Astrocyte (in vitro differentiated cells and primary cell): Measurements from ENCODE around the gene RAP1A. TPM values are rescaled to one million over a fixed set of nuclear protein-coding genes. Genes with fewer than 3 reads are reported as not detected.

Experiments
- DNase-seq: peaks from one replicate; pipeline ENCODE4 v3.0.0-alpha.2; 2010; ENCODE audit warnings: low read depth
- FAIRE-seq: peaks from 2 replicates; lab custom pipeline; 2011; peaks lifted over from hg19 to GRCh38; lab: Jason Lieb, UNC
- H2AFZ ChIP-seq: 2 replicates; pipeline ENCODE4 v1.6.0; 2012; ENCODE audit warnings: low read depth, low read length, inconsistent platforms
- H3K27ac ChIP-seq: 2 replicates; pipeline ENCODE4 v1.5.1; 2011; ENCODE audit warnings: low read depth, low read length, inconsistent platforms
- H3K27me3 ChIP-seq: 2 replicates; pipeline ENCODE4 v1.6.0; 2011; ENCODE audit warnings: low read length, inconsistent platforms; ENCODE audit not compliant: insufficient read depth
- H3K36me3 ChIP-seq: 2 replicates; pipeline ENCODE4 v1.5.1; 2011; ENCODE audit warnings: low read length, inconsistent platforms; ENCODE audit not compliant: insufficient read depth
- H3K4me1 ChIP-seq: 2 replicates; pipeline ENCODE4 v1.5.1; 2011; ENCODE audit warnings: low read length, inconsistent platforms; ENCODE audit not compliant: insufficient read depth
- H3K4me2 ChIP-seq: 2 replicates; pipeline ENCODE4 v1.6.0; 2012; ENCODE audit warnings: low read length, inconsistent platforms
- H3K4me3 ChIP-seq: 2 replicates; pipeline ENCODE4 v1.5.1; 2011; ENCODE audit warnings: low read depth, mild to moderate bottlenecking, low read length, inconsistent platforms; ENCODE audit not compliant: insufficient read depth
- H3K79me2 ChIP-seq: 2 replicates; pipeline ENCODE4 v1.6.0; 2012; ENCODE audit warnings: mild to moderate bottlenecking, low read length, inconsistent platforms; ENCODE audit not compliant: insufficient read depth
- H3K9ac ChIP-seq: 2 replicates; pipeline ENCODE4 v1.6.0; 2012; ENCODE audit warnings: mild to moderate bottlenecking, low read length, inconsistent platforms
- H3K9me3 ChIP-seq: 2 replicates; pipeline ENCODE4 v1.5.1; 2012; ENCODE audit warnings: low read depth, mild to moderate bottlenecking, low read length, inconsistent platforms; ENCODE audit not compliant: insufficient read depth
- H4K20me1 ChIP-seq: 2 replicates; pipeline ENCODE4 v1.6.0; 2012; ENCODE audit warnings: low read length, inconsistent platforms; ENCODE audit not compliant: insufficient read depth
- H3K27ac Mint-ChIP-seq: one replicate; pipeline ENCODE4 v1.8.0; 2021; ENCODE audit warnings: mild to moderate bottlenecking, mixed read lengths; ENCODE audit not compliant: unreplicated experiment
- H3K27me3 Mint-ChIP-seq: one replicate; pipeline ENCODE4 v1.8.0; 2021; ENCODE audit warnings: low read depth, mixed read lengths; ENCODE audit not compliant: unreplicated experiment
- H3K36me3 Mint-ChIP-seq: one replicate; pipeline ENCODE4 v1.8.0; 2021; ENCODE audit warnings: low read depth, mixed read lengths; ENCODE audit not compliant: unreplicated experiment
- H3K4me1 Mint-ChIP-seq: one replicate; pipeline ENCODE4 v1.8.0; 2021; ENCODE audit warnings: low read depth, mixed read lengths; ENCODE audit not compliant: unreplicated experiment
- H3K4me3 Mint-ChIP-seq: one replicate; pipeline ENCODE4 v1.8.0; 2021; ENCODE audit warnings: mild to moderate bottlenecking, moderate library complexity, mixed read lengths; ENCODE audit not compliant: unreplicated experiment
- H3K9me3 Mint-ChIP-seq: one replicate; pipeline ENCODE4 v1.8.0; 2021; ENCODE audit warnings: mild to moderate bottlenecking, mixed read lengths; ENCODE audit not compliant: unreplicated experiment
- EZH2 ChIP-seq: IDR thresholded peaks from 2 replicates; pipeline ENCODE4 v1.6.1; 2012; ENCODE audit warnings: mild to moderate bottlenecking, low read length, inconsistent platforms; ENCODE audit not compliant: insufficient read depth
- total RNA-seq: library from RNA; stranded (reverse); gene quantifications from 2 replicates; pipeline ENCODE4 v1.2.1, GENCODE V29; 2021
- TF ChIP-seq, protein P1 (sequence below): IDR thresholded peaks from 2 replicates; pipeline ENCODE4 v1.5.1; 2011; ENCODE audit warnings: low read depth, mild to moderate bottlenecking, inconsistent platforms, low read length, moderate library complexity; ENCODE audit not compliant: insufficient read depth

Gene RAP1A
- total RNA-seq, 1 donor from 2014 or later: 66.6 TPM

DNA sequence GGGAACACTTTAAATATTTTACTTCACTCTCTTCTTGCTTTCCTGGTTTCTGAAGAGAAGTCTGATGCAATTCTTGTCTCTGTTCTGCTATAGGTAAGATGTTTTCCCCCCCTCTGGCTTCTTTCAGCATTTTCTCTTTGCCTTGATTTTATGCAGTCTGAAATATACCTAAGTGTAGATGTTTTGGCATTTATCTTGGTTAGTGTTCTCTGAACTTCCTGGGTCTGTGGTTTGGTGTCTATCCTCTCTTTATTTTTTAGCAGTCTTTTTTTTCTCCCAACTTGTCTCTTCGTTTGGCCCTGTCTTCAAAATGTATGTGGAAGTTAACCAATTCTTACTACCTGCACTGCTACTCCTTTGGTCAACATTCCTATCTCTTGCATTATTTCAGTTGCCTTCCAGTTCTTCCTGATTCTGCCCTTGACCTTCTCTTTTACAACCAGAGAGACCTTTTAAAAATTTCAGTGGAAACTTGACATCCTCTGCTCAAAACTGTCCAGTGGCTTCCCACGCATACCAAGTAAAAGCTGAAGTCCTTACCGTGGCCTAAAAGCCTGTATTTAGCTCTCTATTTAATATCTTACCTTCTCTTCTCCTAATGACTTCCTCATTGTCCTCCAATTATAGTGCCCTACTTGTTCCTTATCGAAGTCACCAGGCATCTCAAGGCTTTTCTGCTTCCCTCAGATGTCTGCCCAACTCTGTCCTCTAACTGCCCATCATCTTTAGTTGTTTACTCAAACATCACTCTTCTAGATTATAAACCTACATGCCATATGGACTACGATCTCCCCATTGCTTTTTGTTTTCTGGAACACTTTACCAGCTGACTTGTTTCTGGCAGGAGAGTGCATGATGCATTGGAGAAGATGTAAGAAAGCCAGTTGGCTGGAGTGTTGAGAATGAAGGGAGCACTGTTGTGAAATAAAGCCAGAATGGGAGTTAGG lies 40.9 kb downstream of the RAP1A start:
- H3K27me3 ChIP-seq: no peaks in the 10 kb centered on the region
- H4K20me1 ChIP-seq: peaks cover 58% of the 10 kb centered on the region
- TF ChIP-seq, protein P1, sequence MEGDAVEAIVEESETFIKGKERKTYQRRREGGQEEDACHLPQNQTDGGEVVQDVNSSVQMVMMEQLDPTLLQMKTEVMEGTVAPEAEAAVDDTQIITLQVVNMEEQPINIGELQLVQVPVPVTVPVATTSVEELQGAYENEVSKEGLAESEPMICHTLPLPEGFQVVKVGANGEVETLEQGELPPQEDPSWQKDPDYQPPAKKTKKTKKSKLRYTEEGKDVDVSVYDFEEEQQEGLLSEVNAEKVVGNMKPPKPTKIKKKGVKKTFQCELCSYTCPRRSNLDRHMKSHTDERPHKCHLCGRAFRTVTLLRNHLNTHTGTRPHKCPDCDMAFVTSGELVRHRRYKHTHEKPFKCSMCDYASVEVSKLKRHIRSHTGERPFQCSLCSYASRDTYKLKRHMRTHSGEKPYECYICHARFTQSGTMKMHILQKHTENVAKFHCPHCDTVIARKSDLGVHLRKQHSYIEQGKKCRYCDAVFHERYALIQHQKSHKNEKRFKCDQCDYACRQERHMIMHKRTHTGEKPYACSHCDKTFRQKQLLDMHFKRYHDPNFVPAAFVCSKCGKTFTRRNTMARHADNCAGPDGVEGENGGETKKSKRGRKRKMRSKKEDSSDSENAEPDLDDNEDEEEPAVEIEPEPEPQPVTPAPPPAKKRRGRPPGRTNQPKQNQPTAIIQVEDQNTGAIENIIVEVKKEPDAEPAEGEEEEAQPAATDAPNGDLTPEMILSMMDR: no peak
- TF ChIP-seq EZH2: no peak
- Mint-ChIP-seq H3K36me3 (no peaks in the 10 kb centered on the region), H3K4me3 (no peak overlapping the region), H3K9me3 (no peaks in the 10 kb centered on the region), H3K27ac (no peak overlapping the region), H3K4me1 (peaks cover 16% of the 10 kb centered on the region), H3K27me3 (no peaks in the 10 kb centered on the region)
- no peaks in the 10 kb centered on the region for H3K4me1 ChIP-seq
- H3K9me3 ChIP-seq: no peaks in the 10 kb centered on the region
- H3K79me2 ChIP-seq: peaks cover 58% of the 10 kb centered on the region
- H3K36me3 ChIP-seq: no peaks in the 10 kb centered on the region
- H3K9ac ChIP-seq: no peak overlapping the region
- H3K4me2 ChIP-seq: no peak overlapping the region
- FAIRE-seq (no peak), DNase-seq (no peak)
- no peak overlapping the region for H2AFZ ChIP-seq
- H3K27ac ChIP-seq: no peak overlapping the region
- H3K4me3 ChIP-seq: no peak overlapping the region

DNA sequence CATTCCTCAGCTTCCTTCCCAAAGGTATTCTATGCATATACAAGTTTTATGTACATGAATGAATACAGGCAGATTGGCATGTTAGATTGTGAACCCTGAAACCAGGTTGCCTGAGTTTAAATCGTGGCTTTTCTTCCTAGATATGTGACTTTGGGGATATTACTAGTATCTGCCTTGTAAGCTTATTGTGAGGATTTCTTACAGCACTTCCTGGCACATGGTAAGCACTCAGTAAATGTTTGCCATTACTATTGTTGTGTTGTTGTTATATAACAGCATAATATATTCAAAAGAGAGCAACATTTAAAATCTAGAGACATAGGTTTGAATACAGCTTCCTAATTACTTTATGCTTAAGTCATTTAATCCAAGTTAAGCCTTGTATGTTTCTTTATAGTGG lies 45.1 kb downstream of the RAP1A start:
- no peak for DNase-seq
- Histone ChIP-seq H3K4me2 (no peak overlapping the region), H3K9ac (no peak overlapping the region), H3K4me3 (no peak overlapping the region), H3K79me2 (peaks cover 57% of the 10 kb centered on the region), H3K9me3 (no peaks in the 10 kb centered on the region), H4K20me1 (peaks cover 65% of the 10 kb centered on the region), H3K27me3 (no peaks in the 10 kb centered on the region), H3K36me3 (no peaks in the 10 kb centered on the region), H3K27ac (no peak overlapping the region), H3K4me1 (no peaks in the 10 kb centered on the region), H2AFZ (no peak overlapping the region)
- H3K27ac Mint-ChIP-seq: no peak overlapping the region
- no peaks in the 10 kb centered on the region for H3K9me3 Mint-ChIP-seq
- H3K4me1 Mint-ChIP-seq: peaks cover 21% of the 10 kb centered on the region
- H3K27me3 Mint-ChIP-seq: no peaks in the 10 kb centered on the region
- no peak for TF ChIP-seq EZH2
- no peak for FAIRE-seq
- H3K4me3 Mint-ChIP-seq: no peak overlapping the region
- peaks cover 4% of the 10 kb centered on the region for H3K36me3 Mint-ChIP-seq

DNA sequence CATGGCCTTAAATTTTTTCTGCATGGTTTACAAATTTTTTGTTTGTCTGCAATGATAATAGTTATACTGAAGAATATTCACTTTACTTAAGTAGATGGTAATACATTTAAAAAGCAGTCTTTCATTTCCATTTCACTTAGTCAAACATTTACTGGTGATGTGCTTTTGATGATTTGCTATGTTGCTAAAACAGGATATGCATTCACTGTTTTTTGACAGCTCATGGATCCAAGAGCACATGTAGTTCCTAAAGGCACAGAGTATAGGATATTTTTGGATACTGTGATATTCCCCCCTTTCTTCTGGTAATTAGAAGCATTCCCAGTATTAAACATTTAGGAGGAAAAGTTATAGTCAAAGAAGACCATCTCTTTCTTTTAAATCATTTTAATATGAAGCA lies 45.9 kb downstream of the RAP1A start:
- no peak overlapping the region for H3K4me3 ChIP-seq
- peaks cover 67% of the 10 kb centered on the region for H4K20me1 ChIP-seq
- DNase-seq (no peak), FAIRE-seq (no peak)
- Mint-ChIP-seq H3K36me3 (peaks cover 4% of the 10 kb centered on the region), H3K4me3 (no peak overlapping the region), H3K4me1 (peaks cover 21% of the 10 kb centered on the region), H3K9me3 (no peaks in the 10 kb centered on the region), H3K27me3 (no peaks in the 10 kb centered on the region), H3K27ac (no peak overlapping the region)
- no peak overlapping the region for H3K4me2 ChIP-seq
- H3K4me1 ChIP-seq: no peaks in the 10 kb centered on the region
- H3K27ac ChIP-seq: no peak overlapping the region
- no peak overlapping the region for H2AFZ ChIP-seq
- H3K36me3 ChIP-seq: no peaks in the 10 kb centered on the region
- TF ChIP-seq EZH2: no peak
- TF ChIP-seq, protein P1: no peak
- H3K9me3 ChIP-seq: no peaks in the 10 kb centered on the region
- no peak overlapping the region for H3K9ac ChIP-seq
- H3K27me3 ChIP-seq: no peaks in the 10 kb centered on the region
- H3K79me2 ChIP-seq: peaks cover 49% of the 10 kb centered on the region
